Osteocyte (in vitro differentiated cells): ENCODE measurements around the gene EHD2. TPM values are rescaled to one million over a fixed set of nuclear protein-coding genes. Genes with fewer than 3 reads are reported as not detected.
A peak's percentile ranks its signal among the peaks of the same experiment; 100 is the strongest.

Experiments used
- DNase-seq: peaks from one replicate; pipeline ENCODE4 v3.0.0; 2021; ENCODE audit warnings: mixed read lengths; ENCODE audit not compliant: unreplicated experiment; ENCODE audit errors: extremely low spot score
- H3K27ac Mint-ChIP-seq: one replicate; pipeline ENCODE4 v1.8.0; 2021; ENCODE audit warnings: mild to moderate bottlenecking, mixed read lengths; ENCODE audit not compliant: unreplicated experiment
- H3K27me3 Mint-ChIP-seq: one replicate; pipeline ENCODE4 v1.8.0; 2021; ENCODE audit warnings: mixed read lengths; ENCODE audit not compliant: unreplicated experiment
- H3K36me3 Mint-ChIP-seq: one replicate; pipeline ENCODE4 v1.8.0; 2021; ENCODE audit warnings: mixed read lengths; ENCODE audit not compliant: unreplicated experiment
- H3K4me1 Mint-ChIP-seq: one replicate; pipeline ENCODE4 v1.8.0; 2021; ENCODE audit warnings: mixed read lengths; ENCODE audit not compliant: unreplicated experiment
- H3K4me3 Mint-ChIP-seq: one replicate; pipeline ENCODE4 v1.8.0; 2021; ENCODE audit warnings: mild to moderate bottlenecking, moderate library complexity, mixed read lengths; ENCODE audit not compliant: unreplicated experiment
- H3K9me3 Mint-ChIP-seq: one replicate; pipeline ENCODE4 v1.8.0; 2021; ENCODE audit warnings: mixed read lengths; ENCODE audit not compliant: unreplicated experiment
- total RNA-seq: library from RNA; stranded (reverse); gene quantifications from 2 replicates; pipeline ENCODE4 v1.2.1, GENCODE V29; 2021
- TF ChIP-seq, protein P1 (sequence below): fragments of 200-600 bp; sonication (generic); IDR thresholded peaks from 2 replicates; pipeline ENCODE4 v1.5.0; 2021; ENCODE audit warnings: antibody characterized with exemption, mild to moderate bottlenecking, moderate library complexity

Gene EHD2
- total RNA-seq, 1 donor from 2014 or later, result 440 TPM

DNA sequence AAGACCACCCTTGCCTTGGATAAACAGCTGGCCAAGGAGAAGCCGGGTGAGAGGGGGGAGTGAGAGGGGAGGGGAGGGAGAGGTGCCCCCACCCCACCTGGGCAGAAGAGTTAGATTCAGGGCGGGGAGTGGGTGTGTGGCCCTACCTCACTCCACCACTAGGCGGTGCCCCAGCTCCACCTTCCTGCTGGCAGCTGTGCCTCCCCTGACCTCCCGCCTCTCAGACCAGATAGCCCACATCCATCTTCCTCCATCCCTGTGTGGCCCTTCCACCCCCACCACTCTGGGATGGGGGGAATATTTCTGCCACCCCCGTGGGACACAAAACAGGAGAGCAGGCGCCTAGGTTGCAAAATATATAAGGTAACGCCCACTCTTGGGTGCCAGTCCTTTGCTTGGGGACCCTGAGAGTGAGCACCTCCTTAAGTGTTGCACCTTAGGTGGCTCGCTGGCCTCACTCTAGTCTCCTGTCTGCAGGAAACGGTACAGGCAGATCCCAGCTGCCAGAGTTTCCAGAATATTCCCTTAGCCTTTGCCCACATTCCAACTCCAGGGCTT lies 13.8 kb upstream of the EHD2 start:
- H3K36me3 Mint-ChIP-seq, result peaks cover 13% of the 10 kb centered on the region
- no peaks in the 10 kb centered on the region for H3K27me3 Mint-ChIP-seq
- H3K9me3 Mint-ChIP-seq, result no peaks in the 10 kb centered on the region
- peaks cover 12% of the 10 kb centered on the region for H3K4me1 Mint-ChIP-seq
- no peak overlapping the region for H3K27ac Mint-ChIP-seq
- no peak overlapping the region for H3K4me3 Mint-ChIP-seq
- no peak for DNase-seq
- TF ChIP-seq, protein P1, sequence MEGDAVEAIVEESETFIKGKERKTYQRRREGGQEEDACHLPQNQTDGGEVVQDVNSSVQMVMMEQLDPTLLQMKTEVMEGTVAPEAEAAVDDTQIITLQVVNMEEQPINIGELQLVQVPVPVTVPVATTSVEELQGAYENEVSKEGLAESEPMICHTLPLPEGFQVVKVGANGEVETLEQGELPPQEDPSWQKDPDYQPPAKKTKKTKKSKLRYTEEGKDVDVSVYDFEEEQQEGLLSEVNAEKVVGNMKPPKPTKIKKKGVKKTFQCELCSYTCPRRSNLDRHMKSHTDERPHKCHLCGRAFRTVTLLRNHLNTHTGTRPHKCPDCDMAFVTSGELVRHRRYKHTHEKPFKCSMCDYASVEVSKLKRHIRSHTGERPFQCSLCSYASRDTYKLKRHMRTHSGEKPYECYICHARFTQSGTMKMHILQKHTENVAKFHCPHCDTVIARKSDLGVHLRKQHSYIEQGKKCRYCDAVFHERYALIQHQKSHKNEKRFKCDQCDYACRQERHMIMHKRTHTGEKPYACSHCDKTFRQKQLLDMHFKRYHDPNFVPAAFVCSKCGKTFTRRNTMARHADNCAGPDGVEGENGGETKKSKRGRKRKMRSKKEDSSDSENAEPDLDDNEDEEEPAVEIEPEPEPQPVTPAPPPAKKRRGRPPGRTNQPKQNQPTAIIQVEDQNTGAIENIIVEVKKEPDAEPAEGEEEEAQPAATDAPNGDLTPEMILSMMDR, result peak; percentile 77

DNA sequence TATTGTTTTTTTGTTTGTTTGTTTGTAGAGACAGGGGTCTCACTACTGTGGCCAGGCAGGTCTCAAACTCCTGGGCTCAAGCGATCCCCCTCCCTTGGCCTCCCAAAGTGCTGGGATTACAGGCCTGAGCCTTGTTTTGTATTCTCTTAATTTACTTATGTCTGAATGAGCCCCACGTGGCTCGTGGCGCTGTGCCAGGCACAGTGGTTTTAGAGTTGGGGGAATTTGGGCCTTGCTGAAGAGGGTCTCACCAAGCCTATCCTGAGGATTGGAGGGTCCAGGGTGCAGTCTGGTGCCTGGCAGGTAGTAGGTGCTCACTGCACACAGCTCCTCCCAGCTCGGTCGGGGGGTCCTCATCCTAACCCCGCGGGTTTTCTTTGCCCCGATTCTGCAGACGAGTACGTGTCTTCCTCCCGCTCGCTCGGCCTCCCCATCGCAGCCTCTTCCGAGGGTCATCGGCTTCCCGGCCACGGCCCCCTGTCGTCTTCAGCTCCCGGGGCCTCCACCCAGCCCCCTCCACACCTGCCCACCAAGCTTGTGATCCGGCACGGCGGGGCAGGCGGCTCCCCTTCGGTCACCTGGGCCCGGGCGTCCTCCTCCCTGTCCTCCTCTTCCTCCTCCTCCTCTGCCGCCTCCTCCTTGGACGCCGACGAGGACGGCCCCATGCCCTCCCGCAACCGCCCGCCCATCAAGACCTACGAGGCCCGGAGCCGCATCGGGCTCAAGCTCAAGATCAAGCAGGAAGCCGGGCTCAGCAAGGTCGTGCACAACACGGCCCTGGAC lies 12.1 kb upstream of the EHD2 start:
- Mint-ChIP-seq H3K36me3 (peaks cover 9% of the 10 kb centered on the region), H3K27ac (no peak overlapping the region), H3K4me1 (peaks cover 9% of the 10 kb centered on the region), H3K4me3 (no peak overlapping the region), H3K27me3 (no peaks in the 10 kb centered on the region), H3K9me3 (no peaks in the 10 kb centered on the region)
- DNase-seq, result no peak
- TF ChIP-seq, protein P1, result no peak

DNA sequence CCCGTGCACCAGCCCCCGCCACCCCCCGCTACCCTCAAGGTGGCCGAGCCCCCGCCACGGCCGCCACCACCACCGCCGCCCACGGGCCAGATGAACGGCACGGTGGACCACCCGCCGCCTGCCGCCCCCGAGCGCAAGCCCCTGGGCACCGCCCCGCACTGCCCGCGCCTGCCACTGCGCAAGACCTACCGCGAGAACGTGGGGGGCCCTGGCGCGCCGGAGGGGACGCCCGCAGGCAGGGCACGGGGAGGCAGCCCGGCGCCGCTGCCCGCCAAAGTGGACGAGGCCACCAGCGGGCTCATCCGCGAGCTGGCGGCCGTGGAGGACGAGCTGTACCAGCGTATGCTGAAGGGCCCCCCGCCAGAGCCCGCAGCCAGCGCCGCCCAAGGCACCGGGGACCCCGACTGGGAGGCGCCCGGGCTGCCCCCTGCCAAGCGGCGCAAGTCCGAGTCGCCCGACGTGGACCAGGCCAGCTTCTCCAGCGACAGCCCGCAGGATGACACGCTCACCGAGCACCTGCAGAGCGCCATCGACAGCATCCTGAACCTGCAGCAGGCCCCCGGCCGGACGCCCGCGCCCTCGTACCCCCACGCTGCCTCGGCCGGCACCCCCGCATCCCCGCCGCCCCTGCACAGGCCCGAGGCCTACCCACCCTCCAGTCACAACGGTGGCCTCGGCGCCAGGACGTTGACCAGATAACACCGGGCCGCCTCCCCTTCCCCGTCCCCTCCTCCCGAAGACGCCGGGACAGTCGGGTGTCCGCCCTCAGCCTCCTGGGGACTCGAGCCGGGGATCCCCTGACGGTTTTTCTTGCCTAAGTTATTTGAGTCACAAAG lies 11.3 kb upstream of the EHD2 start:
- TF ChIP-seq, protein P1, result no peak
- no peaks in the 10 kb centered on the region for H3K27me3 Mint-ChIP-seq

DNA sequence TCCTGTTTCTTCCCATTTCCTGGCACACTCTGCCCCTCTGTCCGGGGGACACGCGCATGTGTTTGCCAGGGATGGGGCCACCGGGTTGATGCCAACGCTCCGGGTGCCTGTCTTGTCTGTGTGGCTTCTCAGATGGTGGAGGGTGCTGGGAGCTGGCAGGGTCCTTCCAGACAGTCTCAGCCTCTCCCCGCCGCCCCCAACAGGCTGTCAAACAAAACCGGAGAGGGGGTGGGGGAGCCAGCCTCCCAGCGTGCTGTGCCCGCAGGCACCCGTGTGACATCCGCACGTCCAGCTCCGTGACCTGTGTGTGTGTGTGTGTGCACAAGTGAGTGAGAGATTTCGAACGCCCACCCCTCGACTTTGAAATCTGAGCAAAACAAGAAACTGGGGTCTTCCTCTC lies 10.6 kb upstream of the EHD2 start:
- TF ChIP-seq, protein P1, result no peak
- Mint-ChIP-seq H3K4me3 (no peak overlapping the region), H3K27ac (peak overlapping the region; percentile 38), H3K4me1 (peaks cover 9% of the 10 kb centered on the region), H3K27me3 (no peaks in the 10 kb centered on the region), H3K9me3 (no peaks in the 10 kb centered on the region), H3K36me3 (peaks cover 9% of the 10 kb centered on the region)
- no peak for DNase-seq

More for the DNA sequence above, 11.3 kb upstream of the EHD2 start:
- Mint-ChIP-seq H3K36me3 (peaks cover 9% of the 10 kb centered on the region), H3K27ac (no peak overlapping the region), H3K9me3 (no peaks in the 10 kb centered on the region), H3K4me1 (peaks cover 9% of the 10 kb centered on the region), H3K4me3 (no peak overlapping the region)
- no peak for DNase-seq

DNA sequence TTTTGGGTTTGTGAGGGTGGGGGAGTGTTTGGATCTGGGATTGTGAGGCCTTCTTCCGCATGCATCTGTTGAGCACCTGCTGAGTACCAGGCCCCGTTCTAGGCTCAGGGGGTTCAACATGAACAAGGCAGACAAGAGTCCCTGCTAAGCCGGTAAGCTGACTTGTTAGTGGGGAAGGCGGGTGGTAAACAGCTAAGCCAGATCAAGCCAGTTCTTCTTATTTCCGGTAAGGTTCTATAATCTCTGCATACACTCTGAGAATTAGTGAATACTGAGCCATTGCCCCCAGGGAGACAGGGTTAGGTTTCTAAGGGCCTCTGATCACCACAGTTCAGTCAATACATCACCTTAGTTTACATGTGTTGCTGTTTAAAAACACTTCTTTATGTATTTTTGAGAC lies 9.9 kb upstream of the EHD2 start:
- peaks cover 9% of the 10 kb centered on the region for H3K36me3 Mint-ChIP-seq
- no peaks in the 10 kb centered on the region for H3K9me3 Mint-ChIP-seq
- TF ChIP-seq, protein P1, result no peak
- H3K27me3 Mint-ChIP-seq, result no peaks in the 10 kb centered on the region
- no peak for DNase-seq
- H3K4me3 Mint-ChIP-seq, result no peak overlapping the region
- H3K4me1 Mint-ChIP-seq, result peaks cover 6% of the 10 kb centered on the region
- peak overlapping the region; percentile 38 for H3K27ac Mint-ChIP-seq
